SK-N-SH (cell line): ENCODE measurements around the gene ARHGEF7. TPM values are rescaled to one million over a fixed set of nuclear protein-coding genes. Genes with fewer than 3 reads are reported as not detected.

Experiments
- CTCF ChIA-PET: fragments of 300-600, 350-600 bp; formaldehyde crosslinking; extraction: SDS; loops from one replicate; lab custom pipeline; 2021; lab: Yijun Ruan, JAX
- POLR2A ChIA-PET: fragments of 350-600 bp; sonication (Branson Sonifier 250); formaldehyde crosslinking; extraction: SDS; loops from one replicate; lab custom pipeline; 2020; ENCODE audit warnings: antibody characterized with exemption, inconsistent platforms; lab: Yijun Ruan, JAX
- DNase-seq: peaks from one replicate; pipeline ENCODE4 v3.0.0; 2012
- H2AFZ ChIP-seq: fragments of 200-600 bp; sonication (generic); 2 replicates; pipeline ENCODE4 v1.8.1; 2016; ENCODE audit warnings: antibody characterized with exemption, mild to moderate bottlenecking, low read depth
- H3F3A ChIP-seq: fragments of 200-600 bp; sonication (generic); replicated peaks from 2 replicates; pipeline ENCODE3; 2016; ENCODE audit warnings: antibody characterized with exemption, mild to moderate bottlenecking; ENCODE audit not compliant: insufficient read depth
- H3K27ac ChIP-seq, 2 experiments: fragments of 200-500 bp in 1 of 2; fragments of 200-600 bp in 1 of 2; sonication (Bioruptor generic) in 1 of 2; sonication (generic), shearing (Covaris generic) in 1 of 2; 2 replicates each; pipeline versions ENCODE4 v1.5.1 to v1.6.1; 2014 to 2016; ENCODE audit warnings: low read depth in 2 of 2, inconsistent platforms in 1 of 2, low read length in 1 of 2, mild to moderate bottlenecking in 1 of 2, mixed read lengths in 1 of 2
- H3K27me3 ChIP-seq: fragments of 200-600 bp; sonication (generic), shearing (Covaris generic); 2 replicates; pipeline ENCODE4 v1.6.1; 2016; ENCODE audit warnings: mixed run types; ENCODE audit not compliant: insufficient read depth
- H3K36me3 ChIP-seq, 2 experiments: fragments of 200-500 bp in 1 of 2; fragments of 200-600 bp in 1 of 2; sonication (Bioruptor generic) in 1 of 2; sonication (generic) in 1 of 2; replicated peaks in 1 of 2; 2 replicates each; pipeline versions ENCODE3 to v1.5.1; 2014 to 2016; ENCODE audit warnings: low read length in 1 of 2, mild to moderate bottlenecking in 1 of 2; ENCODE audit not compliant: insufficient read depth in 2 of 2, control insufficient read depth in 1 of 2
- H3K4me1 ChIP-seq, 2 experiments: fragments of 200-500 bp in 1 of 2; fragments of 200-600 bp in 1 of 2; sonication (Bioruptor generic) in 1 of 2; sonication (generic), shearing (Covaris generic) in 1 of 2; 2 replicates each; pipeline versions ENCODE4 v1.5.1 to v1.6.1; 2014 to 2016; ENCODE audit warnings: low read depth in 1 of 2, low read length in 1 of 2, mixed run types in 1 of 2; ENCODE audit not compliant: insufficient read depth in 2 of 2, control insufficient read depth in 1 of 2
- H3K4me2 ChIP-seq: fragments of 200-600 bp; sonication (generic), shearing (Covaris generic); 2 replicates; pipeline ENCODE4 v1.6.1; 2017; ENCODE audit warnings: mixed run types
- H3K4me3 ChIP-seq, 2 experiments: fragments of 200-500 bp in 1 of 2; fragments of 200-600 bp in 1 of 2; sonication (Bioruptor generic) in 1 of 2; sonication (generic), shearing (Covaris generic) in 1 of 2; 2 replicates each; pipeline versions ENCODE4 v1.5.1 to v1.8.1; 2014 to 2016; ENCODE audit warnings: low read depth in 2 of 2, inconsistent platforms in 1 of 2, low read length in 1 of 2, mild to moderate bottlenecking in 1 of 2, mixed read lengths in 1 of 2, moderate library complexity in 1 of 2
- H3K79me2 ChIP-seq: fragments of 200-600 bp; sonication (generic); 2 replicates; pipeline ENCODE4 v1.8.1; 2017; ENCODE audit warnings: mild to moderate bottlenecking; ENCODE audit not compliant: insufficient read depth
- H3K9ac ChIP-seq: fragments of 200-600 bp; sonication (generic); 2 replicates; pipeline ENCODE4 v1.6.1; 2017; ENCODE audit warnings: mixed run types
- H3K9me2 ChIP-seq: fragments of 200-600 bp; sonication (generic); 2 replicates; pipeline ENCODE4 v1.6.1; 2017; ENCODE audit warnings: mixed run types
- H3K9me3 ChIP-seq: fragments of 200-600 bp; sonication (generic); 2 replicates; pipeline ENCODE4 v1.6.1; 2017; ENCODE audit warnings: mixed run types, mild to moderate bottlenecking, moderate library complexity
- H4K20me1 ChIP-seq: fragments of 200-600 bp; sonication (generic); 2 replicates; pipeline ENCODE4 v1.6.1; 2017; ENCODE audit warnings: mild to moderate bottlenecking, mixed run types; ENCODE audit not compliant: insufficient read depth
- EP300 ChIP-seq, 2 experiments: IDR thresholded peaks; 2 replicates each; pipeline versions ENCODE4 v1.4.0 to v1.6.1; 2012; ENCODE audit warnings: borderline replicate concordance in 1 of 2, low read depth in 1 of 2, low read length in 1 of 2
- FOSL2 ChIP-seq: IDR thresholded peaks from 2 replicates; pipeline ENCODE4 v1.4.0; 2012; ENCODE audit warnings: low read depth, mild to moderate bottlenecking, moderate library complexity, borderline replicate concordance
- FOXJ3 ChIP-seq: sonication (generic); formaldehyde crosslinking; IDR thresholded peaks from 2 replicates; pipeline ENCODE4 v1.5.1; 2020; ENCODE audit warnings: mild to moderate bottlenecking, missing genetic modification reagents
- GABPA ChIP-seq: IDR thresholded peaks from 2 replicates; pipeline ENCODE4 v1.4.0; 2012; ENCODE audit warnings: low read depth, mild to moderate bottlenecking
- GATA2 ChIP-seq: sonication (generic); formaldehyde crosslinking; IDR thresholded peaks from 2 replicates; pipeline ENCODE4 v1.5.0; 2020; ENCODE audit warnings: mild to moderate bottlenecking, missing genetic modification reagents
- MXI1 ChIP-seq: IDR thresholded peaks from 2 replicates; pipeline ENCODE4 v1.6.1; 2012; ENCODE audit warnings: mild to moderate bottlenecking, low read depth, low read length, improper control_type of control experiment
- NFIC ChIP-seq: IDR thresholded peaks from 2 replicates; pipeline ENCODE4 v1.4.0; 2012; ENCODE audit warnings: borderline replicate concordance
- POLR2AphosphoS5 ChIP-seq: IDR thresholded peaks from 2 replicates; pipeline ENCODE4 v1.6.1; 2012; ENCODE audit warnings: low read depth, low read length
- RCOR1 ChIP-seq: fragments of 150-350 bp; IDR thresholded peaks from 2 replicates; pipeline ENCODE4 v1.6.1; 2017; ENCODE audit warnings: antibody characterized with exemption, low read length
- RFX5 ChIP-seq: IDR thresholded peaks from 2 replicates; pipeline ENCODE4 v1.6.1; 2012; ENCODE audit warnings: mild to moderate bottlenecking, improper control_type of control experiment, low read length
- RXRA ChIP-seq: IDR thresholded peaks from 2 replicates; pipeline ENCODE4 v1.4.0; 2012; ENCODE audit warnings: low read depth, mild to moderate bottlenecking, borderline replicate concordance
- SMC3 ChIP-seq: IDR thresholded peaks from 2 replicates; pipeline ENCODE4 v1.6.1; 2012; ENCODE audit warnings: low read depth, low read length, improper control_type of control experiment
- TCF12 ChIP-seq: IDR thresholded peaks from 2 replicates; pipeline ENCODE4 v1.4.0; 2012
- YY1 ChIP-seq: IDR thresholded peaks from 2 replicates; pipeline ENCODE4 v1.4.0; 2012; ENCODE audit warnings: low read depth, mild to moderate bottlenecking
- WGBS: methylation state at CpG from one replicate; pipeline ENCODE4 v1.1.6; 2017; ENCODE audit warnings: low lambda C conversion rate; 5-methylcytosine and 5-hydroxymethylcytosine counted together
- polyA plus RNA-seq, 3 experiments: library from polyadenylated mRNA; depleted of rRNA; stranded (reverse); fragments of >200 nt; gene quantifications; 2 replicates each; pipeline ENCODE4 v1.2.3, GENCODE V29; 2012
- TF ChIP-seq, protein P1 (sequence below): fragments of 150-350 bp; IDR thresholded peaks from 2 replicates; pipeline ENCODE4 v1.6.1; 2017; ENCODE audit warnings: antibody characterized with exemption, low read length, low read depth, borderline replicate concordance
- TF ChIP-seq, protein P2 (sequence below): IDR thresholded peaks from 2 replicates; pipeline ENCODE4 v1.6.1; 2012; ENCODE audit warnings: mild to moderate bottlenecking, low read depth, low read length, moderate library complexity
- TF ChIP-seq, protein P3 (sequence below): IDR thresholded peaks from 2 replicates; pipeline ENCODE4 v1.4.0; 2012; ENCODE audit warnings: low read depth, borderline replicate concordance
- TF ChIP-seq, protein P4 (sequence below): fragments of 200-600 bp; sonication (generic); IDR thresholded peaks from 2 replicates; pipeline ENCODE4 v1.6.1; 2017; ENCODE audit warnings: antibody characterized with exemption, mild to moderate bottlenecking, moderate library complexity

The ARHGEF7 gene
- polyA plus RNA-seq, 1 of the 3 experiments (the other 2 are of a cell fraction) = 21.6 TPM

DNA sequence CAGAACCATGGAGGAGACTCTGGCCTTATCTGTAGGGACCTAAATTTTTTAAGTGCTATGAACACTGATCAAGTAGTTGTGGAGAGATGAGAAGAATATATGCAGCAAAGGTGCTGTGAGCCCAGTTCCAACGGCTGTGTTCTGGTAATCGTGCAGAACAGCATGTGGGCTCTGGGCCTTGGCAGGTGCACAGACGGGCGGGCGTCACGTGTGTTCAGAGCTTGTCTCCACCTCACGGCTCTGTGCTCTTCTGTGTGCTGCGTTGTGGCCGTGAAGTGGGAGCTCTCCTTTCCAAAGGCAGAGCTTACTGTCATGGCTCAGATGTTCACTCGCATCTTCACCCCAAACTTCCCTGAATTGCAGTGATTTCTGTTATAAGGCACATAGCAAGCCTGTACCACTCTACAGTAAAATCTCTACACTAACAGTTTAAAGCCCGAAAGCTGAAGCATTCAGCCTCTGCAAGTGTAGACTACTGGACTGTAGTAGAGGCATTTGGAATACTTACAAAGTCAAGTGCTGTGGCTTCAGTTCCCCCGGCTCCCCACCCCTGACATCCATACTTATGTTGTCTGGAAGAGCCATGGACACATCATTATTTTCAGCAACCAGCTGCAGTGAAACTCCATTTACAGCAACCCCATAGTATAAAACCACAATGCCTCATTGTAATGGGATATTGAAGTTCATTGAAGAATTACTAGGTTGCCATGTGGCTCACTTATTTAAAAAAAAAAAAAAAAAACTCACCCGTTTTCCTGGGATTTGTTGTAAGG lies 177.8 kb downstream of the ARHGEF7 start:
- CTCF ChIA-PET = interaction anchor here (1.3 to 1.6 kb wide), 2 partner anchors 12 to 225 kb away, joined by 4 read pairs; no protein-coding TSS in a partner anchor
- H3K9ac ChIP-seq = no peak overlapping the region
- WGBS = 100% methylated on average over 6 of the region's 13 CpGs

More for the DNA sequence above, 177.8 kb downstream of the ARHGEF7 start:
- no peak for DNase-seq
- Histone ChIP-seq H3K9me2 (no peaks in the 10 kb centered on the region), H3K27me3 (no peaks in the 10 kb centered on the region), H3F3A (no peaks in the 10 kb centered on the region), H4K20me1 (no peaks in the 10 kb centered on the region), H3K4me3 (no peak overlapping the region), H3K27ac (no peak overlapping the region), H3K4me2 (no peak overlapping the region), H3K9me3 (no peaks in the 10 kb centered on the region), H3K79me2 (no peaks in the 10 kb centered on the region), H3K36me3 (peaks cover 4 to 77% of the 10 kb centered on the region in 2 experiments), H2AFZ (no peak overlapping the region), H3K4me1 (peaks cover 0 to 4% of the 10 kb centered on the region in 2 experiments; a peak in 1 of 4 replicates)
- TF ChIP-seq GABPA = no peak
- TF ChIP-seq POLR2AphosphoS5 = no peak
- TF ChIP-seq, protein P1, sequence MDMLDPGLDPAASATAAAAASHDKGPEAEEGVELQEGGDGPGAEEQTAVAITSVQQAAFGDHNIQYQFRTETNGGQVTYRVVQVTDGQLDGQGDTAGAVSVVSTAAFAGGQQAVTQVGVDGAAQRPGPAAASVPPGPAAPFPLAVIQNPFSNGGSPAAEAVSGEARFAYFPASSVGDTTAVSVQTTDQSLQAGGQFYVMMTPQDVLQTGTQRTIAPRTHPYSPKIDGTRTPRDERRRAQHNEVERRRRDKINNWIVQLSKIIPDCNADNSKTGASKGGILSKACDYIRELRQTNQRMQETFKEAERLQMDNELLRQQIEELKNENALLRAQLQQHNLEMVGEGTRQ = no peak
- TF ChIP-seq, protein P2, sequence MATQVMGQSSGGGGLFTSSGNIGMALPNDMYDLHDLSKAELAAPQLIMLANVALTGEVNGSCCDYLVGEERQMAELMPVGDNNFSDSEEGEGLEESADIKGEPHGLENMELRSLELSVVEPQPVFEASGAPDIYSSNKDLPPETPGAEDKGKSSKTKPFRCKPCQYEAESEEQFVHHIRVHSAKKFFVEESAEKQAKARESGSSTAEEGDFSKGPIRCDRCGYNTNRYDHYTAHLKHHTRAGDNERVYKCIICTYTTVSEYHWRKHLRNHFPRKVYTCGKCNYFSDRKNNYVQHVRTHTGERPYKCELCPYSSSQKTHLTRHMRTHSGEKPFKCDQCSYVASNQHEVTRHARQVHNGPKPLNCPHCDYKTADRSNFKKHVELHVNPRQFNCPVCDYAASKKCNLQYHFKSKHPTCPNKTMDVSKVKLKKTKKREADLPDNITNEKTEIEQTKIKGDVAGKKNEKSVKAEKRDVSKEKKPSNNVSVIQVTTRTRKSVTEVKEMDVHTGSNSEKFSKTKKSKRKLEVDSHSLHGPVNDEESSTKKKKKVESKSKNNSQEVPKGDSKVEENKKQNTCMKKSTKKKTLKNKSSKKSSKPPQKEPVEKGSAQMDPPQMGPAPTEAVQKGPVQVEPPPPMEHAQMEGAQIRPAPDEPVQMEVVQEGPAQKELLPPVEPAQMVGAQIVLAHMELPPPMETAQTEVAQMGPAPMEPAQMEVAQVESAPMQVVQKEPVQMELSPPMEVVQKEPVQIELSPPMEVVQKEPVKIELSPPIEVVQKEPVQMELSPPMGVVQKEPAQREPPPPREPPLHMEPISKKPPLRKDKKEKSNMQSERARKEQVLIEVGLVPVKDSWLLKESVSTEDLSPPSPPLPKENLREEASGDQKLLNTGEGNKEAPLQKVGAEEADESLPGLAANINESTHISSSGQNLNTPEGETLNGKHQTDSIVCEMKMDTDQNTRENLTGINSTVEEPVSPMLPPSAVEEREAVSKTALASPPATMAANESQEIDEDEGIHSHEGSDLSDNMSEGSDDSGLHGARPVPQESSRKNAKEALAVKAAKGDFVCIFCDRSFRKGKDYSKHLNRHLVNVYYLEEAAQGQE = no peak
- no peak for TF ChIP-seq TCF12
- TF ChIP-seq EP300 (IDR thresholded peaks at IDR 0.05; ENCODE audit: borderline replicate concordance in 1 of 2, low read depth in 1 of 2, low read length in 1 of 2) = no peak
- TF ChIP-seq RCOR1 = no peak
- TF ChIP-seq FOSL2 = no peak
- no peak for TF ChIP-seq GATA2 (CRISPR knock-in tag)
- TF ChIP-seq RFX5 = no peak
- TF ChIP-seq YY1 = no peak
- TF ChIP-seq NFIC = no peak
- no peak for TF ChIP-seq FOXJ3 (CRISPR knock-in tag)
- TF ChIP-seq, protein P3, sequence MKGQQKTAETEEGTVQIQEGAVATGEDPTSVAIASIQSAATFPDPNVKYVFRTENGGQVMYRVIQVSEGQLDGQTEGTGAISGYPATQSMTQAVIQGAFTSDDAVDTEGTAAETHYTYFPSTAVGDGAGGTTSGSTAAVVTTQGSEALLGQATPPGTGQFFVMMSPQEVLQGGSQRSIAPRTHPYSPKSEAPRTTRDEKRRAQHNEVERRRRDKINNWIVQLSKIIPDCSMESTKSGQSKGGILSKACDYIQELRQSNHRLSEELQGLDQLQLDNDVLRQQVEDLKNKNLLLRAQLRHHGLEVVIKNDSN = no peak
- TF ChIP-seq, protein P4, sequence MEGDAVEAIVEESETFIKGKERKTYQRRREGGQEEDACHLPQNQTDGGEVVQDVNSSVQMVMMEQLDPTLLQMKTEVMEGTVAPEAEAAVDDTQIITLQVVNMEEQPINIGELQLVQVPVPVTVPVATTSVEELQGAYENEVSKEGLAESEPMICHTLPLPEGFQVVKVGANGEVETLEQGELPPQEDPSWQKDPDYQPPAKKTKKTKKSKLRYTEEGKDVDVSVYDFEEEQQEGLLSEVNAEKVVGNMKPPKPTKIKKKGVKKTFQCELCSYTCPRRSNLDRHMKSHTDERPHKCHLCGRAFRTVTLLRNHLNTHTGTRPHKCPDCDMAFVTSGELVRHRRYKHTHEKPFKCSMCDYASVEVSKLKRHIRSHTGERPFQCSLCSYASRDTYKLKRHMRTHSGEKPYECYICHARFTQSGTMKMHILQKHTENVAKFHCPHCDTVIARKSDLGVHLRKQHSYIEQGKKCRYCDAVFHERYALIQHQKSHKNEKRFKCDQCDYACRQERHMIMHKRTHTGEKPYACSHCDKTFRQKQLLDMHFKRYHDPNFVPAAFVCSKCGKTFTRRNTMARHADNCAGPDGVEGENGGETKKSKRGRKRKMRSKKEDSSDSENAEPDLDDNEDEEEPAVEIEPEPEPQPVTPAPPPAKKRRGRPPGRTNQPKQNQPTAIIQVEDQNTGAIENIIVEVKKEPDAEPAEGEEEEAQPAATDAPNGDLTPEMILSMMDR = no peak
- no peak for TF ChIP-seq SMC3
- TF ChIP-seq RXRA = no peak
- TF ChIP-seq MXI1 = no peak
- POLR2A ChIA-PET = no interaction called here
